Stimulated activated CD4-positive, alpha-beta T cell treated with anti-CD3 and anti-CD28 coated beads, TNF-alpha, amount 100 ng/mL, for 48 hours (primary cell): Measurements from ENCODE around the gene MRPL37.

ENCODE experiments used
- DNase-seq, 3 donors: peaks; one replicate each; pipeline ENCODE4 v3.0.0-alpha.2; 2020; ENCODE audit warnings: low read depth in 3 of 3

The MRPL37 gene

GRCh38 chr1:54240741-54241335 is 40.9 kb downstream of the MRPL37 start:
- no peak for DNase-seq

- no peak for DNase-seq
Measured at GRCh38 chr1:54241364-54241763, 41.4 kb downstream of the MRPL37 start.

- no peak for DNase-seq
Measured at GRCh38 chr1:54243022-54243421, 43.1 kb downstream of the MRPL37 start.

- no peak for DNase-seq
Measured at GRCh38 chr1:54244655-54245054, 44.7 kb downstream of the MRPL37 start.

- no peak for DNase-seq
Measured at GRCh38 chr1:54245501-54245900, 45.5 kb downstream of the MRPL37 start.

- DNase-seq, result no peak
Measured at GRCh38 chr1:54246116-54246721, 46.3 kb downstream of the MRPL37 start.

- DNase-seq, result no peak
Measured at GRCh38 chr1:54247863-54248515, 48.0 kb downstream of the MRPL37 start.

GRCh38 chr1:54248966-54249365 is 49.0 kb downstream of the MRPL37 start:
- no peak for DNase-seq

GRCh38 chr1:54249819-54250435 is 50.0 kb downstream of the MRPL37 start:
- no peak for DNase-seq

- no peak for DNase-seq
Measured at GRCh38 chr1:54250670-54251069, 50.7 kb downstream of the MRPL37 start.

GRCh38 chr1:54252371-54252936 is 52.5 kb downstream of the MRPL37 start:
- no peak for DNase-seq

- no peak for DNase-seq
Measured at GRCh38 chr1:54253480-54253879, 53.5 kb downstream of the MRPL37 start.

- no peak for DNase-seq
Measured at GRCh38 chr1:54254055-54254454, 54.1 kb downstream of the MRPL37 start.

- no peak for DNase-seq
Measured at GRCh38 chr1:54255026-54255702, 55.2 kb downstream of the MRPL37 start.

GRCh38 chr1:54256522-54257345 is 56.8 kb downstream of the MRPL37 start:
- DNase-seq, result no peak

- DNase-seq, result no peak
Measured at GRCh38 chr1:54257346-54257620, 57.3 kb downstream of the MRPL37 start.

- no peak for DNase-seq
Measured at GRCh38 chr1:54257876-54258275, 57.9 kb downstream of the MRPL37 start.

- no peak for DNase-seq
Measured at GRCh38 chr1:54259546-54260140, 59.7 kb downstream of the MRPL37 start.

GRCh38 chr1:54260810-54261209 is 60.8 kb downstream of the MRPL37 start:
- no peak for DNase-seq

GRCh38 chr1:54262244-54262643 is 62.3 kb downstream of the MRPL37 start:
- DNase-seq, result no peak
